IgD-negative memory B cell (primary cell): ENCODE data around the gene RARA. TPM values are rescaled to one million over a fixed set of nuclear protein-coding genes. Genes with fewer than 3 reads are reported as not detected.

Source experiments
- H3K27ac Mint-ChIP-seq, 3 donors: one replicate each; pipeline ENCODE4 v1.8.0; 2020 to 2022; ENCODE audit warnings: mild to moderate bottlenecking in 3 of 3, mixed read lengths in 3 of 3, moderate library complexity in 1 of 3
- H3K27me3 Mint-ChIP-seq: one replicate; pipeline ENCODE4 v1.8.0; 2021; ENCODE audit warnings: mixed read lengths
- H3K36me3 Mint-ChIP-seq: one replicate; pipeline ENCODE4 v1.8.0; 2020; ENCODE audit warnings: mild to moderate bottlenecking, mixed read lengths
- H3K4me1 Mint-ChIP-seq, 3 donors: one replicate each; pipeline ENCODE4 v1.8.0; 2020 to 2022; ENCODE audit warnings: mixed read lengths in 3 of 3, mild to moderate bottlenecking in 1 of 3
- H3K4me3 Mint-ChIP-seq, 4 donors: one replicate each; pipeline ENCODE4 v1.8.0; 2020 to 2022; ENCODE audit warnings: mild to moderate bottlenecking in 4 of 4, mixed read lengths in 4 of 4, moderate library complexity in 3 of 4
- H3K9me3 Mint-ChIP-seq, 3 donors: one replicate each; pipeline ENCODE4 v1.8.0; 2020 to 2021; ENCODE audit warnings: mixed read lengths in 3 of 3, mild to moderate bottlenecking in 1 of 3
- polyA plus RNA-seq: library from polyadenylated mRNA; unstranded; fragments of 300-500 nt; fragmentation: Illumina TruSeq; gene quantifications from one replicate; pipeline ENCODE4 v1.2.3, GENCODE V29; 2021

Gene RARA
- polyA plus RNA-seq, result 13.7 TPM

DNA sequence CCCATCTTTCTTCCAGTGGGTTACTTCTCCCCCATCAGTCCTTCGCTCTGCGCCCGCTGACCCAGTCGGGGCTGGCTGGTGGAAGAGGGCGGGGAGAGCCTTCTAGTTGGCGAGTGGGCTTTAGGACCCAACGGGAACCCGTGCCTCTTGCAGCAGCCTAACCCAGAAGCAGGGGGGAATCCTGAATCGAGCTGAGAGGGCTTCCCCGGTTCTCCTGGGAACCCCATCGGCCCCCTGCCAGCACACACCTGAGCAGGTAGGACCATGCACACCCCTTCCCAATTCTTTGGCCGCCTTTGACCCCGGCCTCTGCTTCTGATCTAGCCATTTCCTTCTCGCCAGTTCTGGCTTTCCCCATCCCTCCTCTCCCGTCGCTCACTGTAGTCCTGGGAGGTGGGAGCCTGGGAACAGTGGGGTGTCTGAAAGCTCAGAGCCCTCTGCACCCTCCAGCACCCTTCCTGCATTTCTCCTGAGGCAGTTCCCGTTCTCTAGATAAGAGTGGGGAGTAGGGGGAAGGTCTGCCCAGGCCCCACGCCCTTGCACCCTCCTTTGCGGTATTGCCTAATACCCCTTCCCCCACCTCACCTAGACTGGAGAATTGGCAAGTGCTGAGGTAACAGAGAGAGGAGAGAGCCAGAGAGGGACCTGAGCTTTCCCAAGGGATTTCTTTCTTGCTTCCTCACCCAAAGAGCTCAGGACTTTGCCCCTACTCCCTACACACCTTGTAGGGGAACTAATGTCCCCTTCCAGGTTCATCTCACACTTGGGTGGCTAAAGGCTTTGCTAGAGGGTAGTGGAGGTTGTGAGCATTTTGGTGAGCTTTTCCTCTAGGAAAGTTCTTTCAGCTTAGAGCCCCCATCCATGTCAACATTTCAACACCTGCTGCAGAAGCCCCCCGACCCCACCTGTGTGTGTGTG, at the start of gene RARA:
Gene RARA (plus strand): TSS at position 150 of the 918 bp plus-strand sequence. CDS start 22,039 bp downstream, outside the sequence.
- no peak within 1 kb of the TSS for H3K4me3 Mint-ChIP-seq
- H3K4me1 Mint-ChIP-seq, result peaks cover 18 to 29% (median 28%) of the 10 kb centered on the region in 3 donors
- no peaks in the 10 kb centered on the region for H3K9me3 Mint-ChIP-seq
- H3K27ac Mint-ChIP-seq, result peak within 1 kb of the TSS in 1 of 3 donors; percentile 88
- no peaks in the 10 kb centered on the region for H3K36me3 Mint-ChIP-seq
- H3K27me3 Mint-ChIP-seq, result no peaks in the 10 kb centered on the region

DNA sequence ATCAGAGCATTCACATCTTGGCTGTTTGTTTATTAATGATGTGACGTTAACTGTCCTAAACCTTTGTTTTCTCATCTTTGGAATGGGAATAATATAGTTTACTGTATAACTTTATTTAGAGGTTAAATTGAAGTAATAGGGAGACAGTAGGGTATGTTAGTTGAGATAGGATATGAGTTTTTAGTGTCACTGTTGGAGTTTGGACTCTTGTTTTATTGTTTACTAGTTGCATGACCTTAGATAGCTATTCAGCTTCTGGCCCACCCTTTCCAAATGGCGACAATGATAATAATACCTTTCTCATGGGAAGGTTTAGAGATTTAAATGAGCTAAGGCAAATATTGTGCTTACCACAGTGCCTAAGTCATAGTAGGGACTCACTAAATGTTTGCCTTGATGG, 49.5 kb upstream of the RARA start:
- H3K4me3 Mint-ChIP-seq, result no peak overlapping the region
- H3K4me1 Mint-ChIP-seq, result peaks cover 0 to 2% (median 0%) of the 10 kb centered on the region in 3 donors
- H3K36me3 Mint-ChIP-seq, result peaks cover 2% of the 10 kb centered on the region
- no peaks in the 10 kb centered on the region for H3K27me3 Mint-ChIP-seq
- H3K27ac Mint-ChIP-seq, result no peak overlapping the region
- H3K9me3 Mint-ChIP-seq, result no peaks in the 10 kb centered on the region

DNA sequence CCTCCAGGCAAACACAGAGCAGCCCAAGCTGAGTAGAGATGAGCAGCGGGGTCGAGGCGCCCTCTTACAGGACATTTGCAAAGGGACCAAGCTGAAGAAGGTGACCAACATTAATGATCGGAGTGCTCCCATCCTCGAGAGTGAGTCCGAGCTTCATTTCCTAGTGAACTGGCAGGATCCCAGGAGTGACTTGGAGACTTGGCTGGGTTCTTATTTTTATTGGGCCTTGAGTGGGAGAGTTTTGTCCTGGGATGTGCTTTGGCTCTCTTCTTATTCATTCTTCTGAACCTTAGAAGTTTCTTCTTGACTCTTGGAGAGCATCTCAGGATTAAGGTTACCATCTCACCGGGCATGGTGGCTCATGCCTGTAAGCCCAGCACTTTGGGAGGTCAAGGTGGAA, 48.5 kb upstream of the RARA start:
- no peaks in the 10 kb centered on the region for H3K27me3 Mint-ChIP-seq
- no peak overlapping the region for H3K4me3 Mint-ChIP-seq
- no peaks in the 10 kb centered on the region for H3K9me3 Mint-ChIP-seq
- H3K36me3 Mint-ChIP-seq, result peaks cover 5% of the 10 kb centered on the region
- H3K4me1 Mint-ChIP-seq, result peaks cover 0 to 2% (median 0%) of the 10 kb centered on the region in 3 donors
- no peak overlapping the region for H3K27ac Mint-ChIP-seq

DNA sequence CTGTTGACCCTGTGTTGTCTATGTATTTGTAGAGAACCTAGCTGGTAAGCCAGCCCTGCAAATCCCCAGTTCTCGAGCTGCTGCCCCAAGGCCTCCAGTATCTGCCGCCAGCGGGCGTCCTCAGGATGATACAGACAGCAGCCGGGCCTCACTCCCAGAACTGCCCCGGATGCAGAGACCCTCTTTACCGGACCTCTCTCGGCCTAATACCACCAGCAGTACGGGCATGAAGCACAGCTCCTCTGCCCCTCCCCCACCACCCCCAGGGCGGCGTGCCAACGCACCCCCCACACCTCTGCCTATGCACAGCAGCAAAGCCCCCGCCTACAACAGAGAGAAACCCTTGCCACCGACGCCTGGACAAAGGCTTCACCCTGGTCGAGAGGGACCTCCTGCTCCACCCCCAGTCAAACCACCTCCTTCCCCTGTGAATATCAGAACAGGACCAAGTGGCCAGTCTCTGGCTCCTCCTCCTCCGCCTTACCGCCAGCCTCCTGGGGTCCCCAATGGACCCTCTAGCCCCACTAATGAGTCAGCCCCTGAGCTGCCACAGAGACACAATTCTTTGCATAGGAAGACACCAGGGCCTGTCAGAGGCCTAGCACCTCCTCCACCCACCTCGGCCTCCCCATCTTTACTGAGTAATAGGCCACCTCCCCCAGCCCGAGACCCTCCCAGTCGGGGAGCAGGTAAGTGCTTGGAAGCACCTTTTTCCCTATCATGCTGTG, 44.4 kb upstream of the RARA start:
- Mint-ChIP-seq H3K4me1 (no peaks in the 10 kb centered on the region), H3K36me3 (peaks cover 5% of the 10 kb centered on the region), H3K27me3 (no peaks in the 10 kb centered on the region), H3K4me3 (peak overlapping the region in 1 of 4 donors; percentile 45), H3K9me3 (no peaks in the 10 kb centered on the region), H3K27ac (no peak overlapping the region)

DNA sequence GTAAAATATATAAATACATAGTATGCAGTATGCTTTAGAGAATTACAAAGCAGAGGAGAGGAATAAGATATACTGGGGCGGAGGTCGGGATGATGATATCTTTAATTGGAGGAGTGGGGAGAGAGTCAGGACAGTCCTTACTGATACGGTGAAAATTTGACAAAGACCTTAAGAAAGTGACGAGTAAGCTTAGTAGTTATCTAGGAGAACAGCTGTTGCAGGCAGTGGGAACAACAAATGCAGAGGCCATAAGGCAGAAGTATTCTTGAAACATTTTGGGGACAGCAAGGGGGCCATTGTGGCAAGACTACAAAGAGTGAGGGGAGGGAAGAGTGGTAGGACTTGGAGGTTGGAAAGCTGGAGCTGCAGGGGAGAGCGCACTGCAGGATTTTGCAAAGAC, 43.6 kb upstream of the RARA start:
- Mint-ChIP-seq H3K27me3 (no peaks in the 10 kb centered on the region), H3K9me3 (no peaks in the 10 kb centered on the region), H3K4me3 (no peak overlapping the region), H3K27ac (no peak overlapping the region), H3K36me3 (peaks cover 5% of the 10 kb centered on the region), H3K4me1 (no peaks in the 10 kb centered on the region)

DNA sequence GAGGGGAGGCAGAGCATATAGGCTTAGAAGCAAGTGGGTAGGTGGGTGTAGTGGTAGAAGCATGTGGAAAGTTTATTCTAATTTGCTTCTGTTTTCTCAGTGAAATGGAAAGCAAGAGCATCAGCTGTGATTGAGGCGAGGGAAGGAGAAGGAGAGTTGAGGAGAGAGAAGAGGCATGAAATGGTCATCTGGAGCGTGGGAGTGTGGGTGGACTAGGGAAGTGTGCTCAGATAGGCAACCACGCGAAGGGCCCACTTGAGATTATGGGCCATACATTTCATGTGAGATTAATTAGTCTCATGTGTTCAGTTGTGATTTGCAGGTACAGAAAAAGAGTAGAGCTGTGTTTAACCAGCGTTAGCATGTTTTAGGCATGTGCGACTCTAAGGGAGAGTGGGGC, 42.1 kb upstream of the RARA start:
- Mint-ChIP-seq H3K27ac (no peak overlapping the region), H3K36me3 (peaks cover 5% of the 10 kb centered on the region), H3K27me3 (no peaks in the 10 kb centered on the region), H3K9me3 (no peaks in the 10 kb centered on the region), H3K4me3 (no peak overlapping the region), H3K4me1 (no peaks in the 10 kb centered on the region)

DNA sequence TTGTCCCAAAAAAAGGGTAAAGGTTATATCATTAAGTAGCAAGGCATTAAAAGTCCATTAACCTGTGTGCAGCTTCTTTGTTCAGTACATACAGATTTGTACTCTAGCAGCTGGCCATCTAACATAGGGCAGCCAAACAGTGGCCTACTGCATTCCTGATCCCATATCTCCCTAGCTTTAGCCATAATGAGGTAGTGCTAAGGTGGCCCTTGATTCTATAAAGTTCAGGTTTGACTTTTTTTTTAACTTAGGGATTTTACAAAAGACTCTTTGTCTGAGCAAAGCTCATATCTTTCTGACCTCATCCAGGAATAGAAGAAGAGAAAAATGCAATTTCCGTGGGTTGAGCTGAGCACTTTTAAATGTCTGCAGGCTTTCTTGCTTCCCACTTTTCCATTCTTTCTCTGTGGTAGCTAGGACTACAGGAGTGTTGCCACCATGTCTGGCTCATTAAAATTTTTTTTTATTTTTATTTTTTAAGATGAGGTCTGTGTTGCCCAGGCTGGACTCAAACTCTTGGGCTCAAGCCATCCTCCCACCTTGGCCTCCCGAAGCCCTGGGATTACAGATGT, 40.8 kb upstream of the RARA start:
- no peak overlapping the region for H3K27ac Mint-ChIP-seq
- H3K4me1 Mint-ChIP-seq, result peaks cover 0 to 2% (median under 1%) of the 10 kb centered on the region in 3 donors

DNA sequence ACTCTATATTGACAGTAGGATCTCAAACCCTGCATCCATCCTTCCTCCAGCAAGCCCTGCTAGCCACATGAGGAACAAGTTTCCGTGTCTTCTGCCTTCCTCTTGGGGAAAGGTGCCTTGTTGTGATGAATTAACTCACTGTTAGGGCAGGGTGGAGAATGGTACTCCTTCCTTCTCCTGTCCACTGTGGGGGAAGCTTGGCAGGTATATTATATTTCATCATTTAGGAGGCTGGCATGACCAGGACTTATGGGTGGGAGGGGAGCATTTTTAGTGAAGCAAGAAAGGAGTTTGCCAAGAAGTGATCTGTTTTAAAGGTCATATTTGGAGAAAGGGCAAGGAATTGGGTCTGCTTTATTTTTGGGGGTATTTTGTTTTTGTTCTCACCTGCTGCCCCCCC, 30.6 kb upstream of the RARA start:
- Mint-ChIP-seq H3K36me3 (peaks cover 5% of the 10 kb centered on the region), H3K9me3 (no peaks in the 10 kb centered on the region), H3K4me1 (peaks cover 4 to 8% (median 5%) of the 10 kb centered on the region in 3 donors), H3K27ac (peak overlapping the region in 1 of 3 donors; percentile 19), H3K27me3 (no peaks in the 10 kb centered on the region), H3K4me3 (no peak overlapping the region)

More for the DNA sequence above, 40.8 kb upstream of the RARA start:
- Mint-ChIP-seq H3K9me3 (no peaks in the 10 kb centered on the region), H3K36me3 (peaks cover 2% of the 10 kb centered on the region), H3K4me3 (no peak overlapping the region), H3K27me3 (no peaks in the 10 kb centered on the region)

DNA sequence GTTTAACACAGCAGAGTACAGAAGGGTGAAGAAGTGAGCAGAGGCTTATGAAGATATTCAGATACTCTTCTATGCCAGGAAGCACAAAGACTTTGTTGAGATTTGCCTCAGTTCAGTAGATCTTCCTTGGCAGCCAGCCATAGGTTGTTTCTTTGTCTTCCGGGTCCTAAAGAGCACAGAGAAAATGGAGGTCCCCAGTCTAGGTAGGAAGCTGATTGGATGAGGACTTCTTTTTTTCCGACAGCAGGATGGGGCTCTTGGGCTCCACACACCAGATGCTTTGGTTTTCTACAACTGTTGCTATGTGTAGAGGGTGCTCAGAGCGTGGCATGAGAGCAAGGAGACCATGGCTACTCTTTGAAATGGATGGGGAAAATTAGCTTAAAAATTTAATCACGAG, 29.6 kb upstream of the RARA start:
- H3K4me3 Mint-ChIP-seq, result no peak overlapping the region
- H3K9me3 Mint-ChIP-seq, result no peaks in the 10 kb centered on the region
- peaks cover 4 to 6% (median 5%) of the 10 kb centered on the region in 3 donors for H3K4me1 Mint-ChIP-seq
- no peak overlapping the region for H3K27ac Mint-ChIP-seq
- no peaks in the 10 kb centered on the region for H3K27me3 Mint-ChIP-seq
- H3K36me3 Mint-ChIP-seq, result peaks cover 5% of the 10 kb centered on the region

DNA sequence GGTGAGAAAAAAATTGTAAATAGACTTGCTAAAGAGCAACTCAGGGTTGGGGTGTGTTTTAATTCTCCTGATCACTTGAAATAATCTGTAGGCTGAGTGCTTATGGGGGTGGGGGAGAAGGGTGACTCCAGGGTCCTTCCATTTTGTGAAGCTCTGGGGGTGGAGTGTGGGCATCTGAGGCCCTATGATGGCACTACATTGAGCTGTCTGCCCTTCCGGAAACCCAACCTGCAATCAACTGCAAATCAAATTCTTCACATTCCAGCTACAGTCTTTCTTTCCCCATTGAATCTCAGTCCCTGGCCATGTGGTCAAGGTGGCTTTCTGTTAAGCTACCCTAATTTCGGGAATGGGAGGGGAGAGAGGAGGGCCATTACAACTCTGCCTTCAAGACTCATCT, 27.3 kb upstream of the RARA start:
- Mint-ChIP-seq H3K4me1 (peaks cover 0 to 1% (median 0%) of the 10 kb centered on the region in 3 donors), H3K36me3 (peaks cover 4% of the 10 kb centered on the region), H3K4me3 (no peak overlapping the region), H3K27ac (no peak overlapping the region), H3K27me3 (no peaks in the 10 kb centered on the region), H3K9me3 (no peaks in the 10 kb centered on the region)

DNA sequence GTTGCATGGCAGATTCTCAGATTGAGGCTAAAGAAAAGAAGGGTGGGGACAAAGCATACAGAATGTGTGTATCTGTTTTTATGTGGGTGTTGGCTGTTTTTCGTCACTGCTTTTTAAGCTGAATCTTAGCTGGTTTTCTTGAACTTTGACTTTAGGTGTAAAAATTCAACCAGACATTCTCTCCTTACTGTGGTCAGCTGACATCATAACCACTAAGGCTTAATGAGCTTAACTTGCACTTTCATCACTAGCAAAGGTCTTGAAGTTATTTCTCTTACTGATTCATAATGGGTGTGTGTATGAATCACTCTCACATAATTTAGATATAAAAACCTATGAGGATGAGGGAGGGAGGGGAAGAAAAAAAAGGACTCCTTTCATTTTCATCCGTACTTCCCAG, 25.3 kb upstream of the RARA start:
- peak overlapping the region in 1 of 3 donors; percentile 37 for H3K27ac Mint-ChIP-seq
- H3K27me3 Mint-ChIP-seq, result no peaks in the 10 kb centered on the region
- no peaks in the 10 kb centered on the region for H3K9me3 Mint-ChIP-seq
- peaks cover 6 to 12% (median 10%) of the 10 kb centered on the region in 3 donors for H3K4me1 Mint-ChIP-seq
- no peak overlapping the region for H3K4me3 Mint-ChIP-seq
- peaks cover 4% of the 10 kb centered on the region for H3K36me3 Mint-ChIP-seq

DNA sequence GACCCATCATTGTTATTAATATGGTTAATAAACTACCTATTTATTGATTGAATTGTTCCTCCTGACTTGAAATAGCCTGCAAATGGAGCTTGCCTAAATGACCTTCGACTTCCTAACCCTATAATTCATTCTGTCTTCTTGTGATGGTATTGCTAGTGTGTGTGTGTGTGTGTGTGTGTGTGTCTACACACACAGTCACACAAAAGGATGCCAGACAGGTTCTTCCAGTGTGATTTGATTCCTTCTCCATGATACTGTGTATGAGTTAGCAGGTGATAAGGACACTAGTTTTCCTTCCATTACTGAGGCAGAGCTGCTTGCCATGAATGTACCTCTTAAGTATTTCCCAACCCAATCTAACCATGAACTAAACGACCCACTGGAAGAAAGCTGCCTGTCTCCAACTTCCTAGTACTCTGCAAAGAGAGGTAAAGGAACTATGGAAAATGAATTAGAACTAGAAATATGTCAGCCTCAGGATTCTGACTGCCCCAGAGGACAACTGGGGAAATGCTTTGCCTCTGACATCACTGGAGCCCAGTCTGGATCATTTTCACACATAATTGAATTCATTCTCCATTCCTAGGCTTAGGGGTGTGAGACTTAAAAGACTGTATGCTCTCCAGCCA, 24.8 kb upstream of the RARA start:
- H3K36me3 Mint-ChIP-seq, result peaks cover 4% of the 10 kb centered on the region
- H3K27ac Mint-ChIP-seq, result peak overlapping the region in 2 of 3 donors; percentile 5 to 80
- no peaks in the 10 kb centered on the region for H3K9me3 Mint-ChIP-seq
- no peaks in the 10 kb centered on the region for H3K27me3 Mint-ChIP-seq
- no peak overlapping the region for H3K4me3 Mint-ChIP-seq
- peaks cover 6 to 13% (median 12%) of the 10 kb centered on the region in 3 donors for H3K4me1 Mint-ChIP-seq

DNA sequence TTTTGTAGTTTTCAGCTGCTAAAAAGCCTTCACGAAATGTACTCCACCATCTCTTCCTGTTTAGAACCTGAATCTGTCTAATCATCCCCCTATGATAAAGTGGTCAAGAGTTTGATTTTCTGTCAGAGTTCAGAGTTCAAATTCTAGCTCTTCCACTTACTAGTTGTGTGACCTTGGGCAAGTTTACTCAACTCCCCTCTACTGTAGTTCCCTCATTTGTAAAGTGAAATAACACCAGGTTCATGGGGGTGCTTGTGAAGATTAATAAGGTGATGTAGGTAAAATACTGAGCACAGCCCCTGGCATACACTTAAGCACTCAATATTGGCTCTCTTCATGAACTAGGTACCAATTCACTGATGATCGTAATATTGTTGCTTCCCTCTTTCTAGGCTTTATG, 22.5 kb upstream of the RARA start:
- Mint-ChIP-seq H3K4me3 (no peak overlapping the region), H3K27ac (no peak overlapping the region), H3K27me3 (no peaks in the 10 kb centered on the region), H3K36me3 (peaks cover 2% of the 10 kb centered on the region), H3K9me3 (no peaks in the 10 kb centered on the region), H3K4me1 (peaks cover 6 to 15% (median 15%) of the 10 kb centered on the region in 3 donors)

DNA sequence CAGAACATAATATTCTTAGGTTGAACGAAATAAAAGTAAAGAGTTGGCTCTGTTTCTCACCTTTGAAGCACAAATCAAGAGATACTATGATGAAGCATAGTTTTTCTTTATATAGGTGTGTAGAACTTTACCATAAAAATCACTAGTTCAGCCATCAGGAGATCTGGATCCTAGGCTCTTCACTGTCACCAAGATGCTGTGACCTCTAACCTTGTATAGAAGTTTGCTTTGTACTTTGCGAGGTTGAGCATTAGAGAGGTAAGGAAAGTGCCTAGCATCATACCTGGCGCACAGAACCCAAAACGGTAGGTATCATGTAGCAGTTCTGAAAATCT, 21.9 kb upstream of the RARA start:
- Mint-ChIP-seq H3K27ac (peak overlapping the region; percentile 33 to 93 (median 80)), H3K4me3 (peak overlapping the region in 3 of 4 donors; percentile 94 to 99 (median 98)), H3K4me1 (peaks cover 6 to 15% (median 15%) of the 10 kb centered on the region in 3 donors), H3K36me3 (peaks cover 2% of the 10 kb centered on the region), H3K9me3 (no peaks in the 10 kb centered on the region), H3K27me3 (no peaks in the 10 kb centered on the region)
